Adipose tissue (tissue), 3 donors: Measurements from ENCODE around the gene XPR1. TPM values are rescaled to one million over a fixed set of nuclear protein-coding genes. Genes with fewer than 3 reads are reported as not detected.

Experiments used
- H3K27ac ChIP-seq: one replicate; pipeline ENCODE4 v1.5.1; 2013; ENCODE audit warnings: low read depth, low read length
- WGBS, 3 donors: extraction: QIAGEN DNeasy Blood & Tissue Kit; methylation state at CpG; one replicate each; pipeline ENCODE4 v1.1.7; 2013; 5-methylcytosine and 5-hydroxymethylcytosine counted together
- polyA plus RNA-seq, 3 donors: library from polyadenylated mRNA; stranded (reverse); fragments of 200-250 nt; gene quantifications; one replicate each; pipeline ENCODE4 v1.2.3, GENCODE V29; 2013
- donor health status: healthy with polysubstance abuse.
- donor health status: Bipolar disorder and iron deficiency.
- donor health status: healthy.

Gene XPR1
- polyA plus RNA-seq, 3 donors = 3.6 to 5.4 (median 5.1) TPM

- 30 to 51% (median 50%) methylated on average over 9 of the region's 9 CpGs for whole genome bisulfite sequencing, 3 donors
- H3K27ac ChIP-seq = no peak overlapping the region
Observed at GRCh38 chr1:180611016-180611930, 20.5 kb upstream of the XPR1 start.

- WGBS, 3 donors = 86 to 100% (median 88%) methylated on average over 1 of the region's 1 CpG
- no peak overlapping the region for H3K27ac ChIP-seq
Observed at GRCh38 chr1:180612632-180613031, 19.2 kb upstream of the XPR1 start.

GRCh38 chr1:180614730-180615129 lies 17.1 kb upstream of the XPR1 start:
- H3K27ac ChIP-seq = no peak overlapping the region
- 31 to 75% (median 69%) methylated on average over 5 of the region's 5 CpGs for WGBS, 3 donors

- 33 to 81% (median 75%) methylated on average over 8 of the region's 8 CpGs for WGBS, 3 donors
- H3K27ac ChIP-seq = no peak overlapping the region
Observed at GRCh38 chr1:180615493-180616290, 16.1 kb upstream of the XPR1 start.

GRCh38 chr1:180616439-180616838 lies 15.4 kb upstream of the XPR1 start:
- H3K27ac ChIP-seq = no peak overlapping the region
- 61 to 91% (median 87%) methylated on average over 6 of the region's 6 CpGs for WGBS, 3 donors

GRCh38 chr1:180617774-180618395 lies 13.9 kb upstream of the XPR1 start:
- no peak overlapping the region for H3K27ac ChIP-seq
- 71 to 88% (median 73%) methylated on average over 4 of the region's 4 CpGs for WGBS, 3 donors

- 81 to 91% (median 86%) methylated on average over 4 of the region's 4 CpGs for WGBS, 3 donors
- H3K27ac ChIP-seq = no peak overlapping the region
Observed at GRCh38 chr1:180620581-180620980, 11.2 kb upstream of the XPR1 start.

GRCh38 chr1:180622658-180623508 lies 8.9 kb upstream of the XPR1 start:
- WGBS, 3 donors = 92 to 95% (median 94%) methylated on average over 10 of the region's 10 CpGs
- H3K27ac ChIP-seq = no peak overlapping the region

GRCh38 chr1:180623579-180624347 lies 8.1 kb upstream of the XPR1 start:
- no peak overlapping the region for H3K27ac ChIP-seq
- WGBS, 3 donors = 66 to 76% (median 72%) methylated on average over 3 of the region's 3 CpGs

GRCh38 chr1:180626711-180627110 lies 5.1 kb upstream of the XPR1 start:
- H3K27ac ChIP-seq = no peak overlapping the region
- 67 to 83% (median 67%) methylated on average over 1 of the region's 1 CpG for WGBS, 3 donors

GRCh38 chr1:180627411-180627810 lies 4.4 kb upstream of the XPR1 start:
- H3K27ac ChIP-seq = no peak overlapping the region
- WGBS, 3 donors = 94 to 97% (median 97%) methylated on average over 1 of the region's 1 CpG

- no peak overlapping the region for H3K27ac ChIP-seq
- WGBS, 3 donors = 57 to 84% (median 72%) methylated on average over 1 of the region's 1 CpG
Observed at GRCh38 chr1:180628646-180629045, 3.2 kb upstream of the XPR1 start.

GRCh38 chr1:180630408-180631193 lies 1.2 kb upstream of the XPR1 start:
- H3K27ac ChIP-seq = no peak overlapping the region
- 77 to 92% (median 84%) methylated on average over 2 of the region's 2 CpGs for WGBS, 3 donors

GRCh38 chr1:180631194-180631765 lies 542 bp upstream of the XPR1 start:
- 45 to 49% (median 48%) methylated on average over 6 of the region's 6 CpGs for WGBS, 3 donors
- H3K27ac ChIP-seq = no peak overlapping the region

GRCh38 chr1:180632326-180633056 lies 669 bp downstream of the XPR1 start:
- WGBS, 3 donors = 0 to 2% (median 1%) methylated on average over 33 to 43 of the region's 44 CpGs
- H3K27ac ChIP-seq = peak overlapping the region; percentile 17
